ENCODE measurements around the gene BTBD6. TPM values are rescaled to one million over a fixed set of nuclear protein-coding genes. Genes with fewer than 3 reads are reported as not detected.

Gene BTBD6
- polyA plus RNA-seq, 1 experiment: 27.3 TPM

DNA sequence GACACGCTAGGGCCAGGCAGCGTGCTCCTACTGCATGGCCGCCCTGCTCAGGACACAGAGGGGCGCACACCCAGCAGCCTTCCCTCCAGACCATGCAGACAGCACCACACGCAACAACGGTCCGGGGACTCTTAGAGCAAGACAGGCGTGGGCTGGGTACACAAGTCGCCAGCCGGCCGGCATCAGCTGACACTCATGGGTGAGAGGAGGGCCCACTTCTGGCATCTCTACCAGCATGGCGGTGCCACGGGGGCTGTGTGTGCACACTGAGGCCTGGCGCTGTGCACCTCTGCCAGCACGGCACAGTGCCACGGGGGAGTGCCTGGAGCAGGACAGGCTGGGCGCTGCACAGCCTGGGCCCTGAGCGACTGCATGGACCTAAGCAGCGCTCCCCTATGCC lies 6.7 kb upstream of the BTBD6 start:
- no peak overlapping the region for H3K4me3 ChIP-seq (ENCODE audit: low read depth, low read length)
- DNase-seq (ENCODE audit: low read depth, low spot score): no peak
- ChIA-PET POLR2A (no interaction called here), CTCF (no interaction called here)
- TF ChIP-seq, protein P1, sequence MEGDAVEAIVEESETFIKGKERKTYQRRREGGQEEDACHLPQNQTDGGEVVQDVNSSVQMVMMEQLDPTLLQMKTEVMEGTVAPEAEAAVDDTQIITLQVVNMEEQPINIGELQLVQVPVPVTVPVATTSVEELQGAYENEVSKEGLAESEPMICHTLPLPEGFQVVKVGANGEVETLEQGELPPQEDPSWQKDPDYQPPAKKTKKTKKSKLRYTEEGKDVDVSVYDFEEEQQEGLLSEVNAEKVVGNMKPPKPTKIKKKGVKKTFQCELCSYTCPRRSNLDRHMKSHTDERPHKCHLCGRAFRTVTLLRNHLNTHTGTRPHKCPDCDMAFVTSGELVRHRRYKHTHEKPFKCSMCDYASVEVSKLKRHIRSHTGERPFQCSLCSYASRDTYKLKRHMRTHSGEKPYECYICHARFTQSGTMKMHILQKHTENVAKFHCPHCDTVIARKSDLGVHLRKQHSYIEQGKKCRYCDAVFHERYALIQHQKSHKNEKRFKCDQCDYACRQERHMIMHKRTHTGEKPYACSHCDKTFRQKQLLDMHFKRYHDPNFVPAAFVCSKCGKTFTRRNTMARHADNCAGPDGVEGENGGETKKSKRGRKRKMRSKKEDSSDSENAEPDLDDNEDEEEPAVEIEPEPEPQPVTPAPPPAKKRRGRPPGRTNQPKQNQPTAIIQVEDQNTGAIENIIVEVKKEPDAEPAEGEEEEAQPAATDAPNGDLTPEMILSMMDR (IDR thresholded peaks at IDR 0.05; ENCODE audit: low read depth, low read length): no peak
- H3K27me3 ChIP-seq (ENCODE audit: control insufficient read depth, insufficient read depth, low read length): no peaks in the 10 kb centered on the region
- peaks cover 4% of the 10 kb centered on the region; the same call in 1 of the 2 replicates for H3K9me3 ChIP-seq (ENCODE audit: control insufficient read depth, insufficient read depth, low read length)
- no peak overlapping the region for H3K27ac ChIP-seq (ENCODE audit: low read depth, low read length)

DNA sequence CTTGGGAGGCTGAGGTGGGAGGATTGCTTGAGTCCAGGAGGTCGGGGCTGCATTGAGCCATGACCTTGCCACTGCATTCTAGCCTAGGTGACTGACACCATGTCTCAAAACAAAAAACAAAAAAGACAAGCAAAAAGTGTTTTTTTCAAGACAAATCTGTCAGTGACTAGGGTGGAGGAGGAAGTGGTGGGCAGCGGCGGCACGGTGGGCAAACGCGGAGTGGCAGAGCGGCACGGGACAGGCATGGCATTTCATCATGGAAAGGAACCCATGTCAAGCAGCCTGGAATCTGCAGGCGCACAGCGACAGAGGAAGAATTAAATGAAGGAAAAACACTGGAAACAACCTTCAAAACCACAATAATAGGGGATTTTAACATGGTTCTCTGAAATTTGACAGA lies 4.0 kb upstream of the BTBD6 start:
- H3K4me3 ChIP-seq (ENCODE audit: low read depth, low read length): no peak overlapping the region
- CTCF ChIA-PET: no interaction called here

DNA sequence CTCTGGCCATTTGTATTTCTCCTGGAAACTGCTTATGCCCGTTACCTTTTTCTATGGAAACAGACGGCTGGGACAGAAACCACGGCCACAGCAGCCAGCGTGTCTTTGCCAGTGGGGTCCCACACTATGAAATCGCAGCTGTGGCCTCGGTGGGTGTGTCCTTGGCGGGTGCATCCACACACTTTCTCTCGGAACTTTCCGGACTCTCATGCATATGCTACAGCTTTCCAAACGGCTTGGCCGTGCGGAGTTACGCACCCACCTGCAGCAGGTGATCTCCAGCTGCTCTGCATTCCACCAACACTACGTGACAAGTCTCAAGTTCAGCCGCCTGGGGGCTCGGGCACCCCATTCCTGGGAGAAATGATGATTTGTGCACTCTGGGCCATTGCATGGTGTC lies 1.3 kb upstream of the BTBD6 start:
- no peak overlapping the region for H3K4me3 ChIP-seq (ENCODE audit: low read depth, low read length)
- DNase-seq (ENCODE audit: low read depth, low spot score): no peak
- CTCF ChIA-PET: no interaction called here
- POLR2A ChIA-PET: no interaction called here
- no peaks in the 10 kb centered on the region; the same call in 1 of the 2 replicates for H3K9me3 ChIP-seq (ENCODE audit: control insufficient read depth, insufficient read depth, low read length)
- TF ChIP-seq, protein P1 (IDR thresholded peaks at IDR 0.05; ENCODE audit: low read depth, low read length): no peak
- no peaks in the 10 kb centered on the region for H3K27me3 ChIP-seq (ENCODE audit: control insufficient read depth, insufficient read depth, low read length)
- no peak overlapping the region for H3K27ac ChIP-seq (ENCODE audit: low read depth, low read length)

More for the DNA sequence above, 4.0 kb upstream of the BTBD6 start:
- TF ChIP-seq, protein P1 (IDR thresholded peaks at IDR 0.05; ENCODE audit: low read depth, low read length): no peak
- no peak for DNase-seq (ENCODE audit: low read depth, low spot score)
- Histone ChIP-seq H3K27ac (ENCODE audit: low read depth, low read length) (no peak overlapping the region), H3K27me3 (ENCODE audit: control insufficient read depth, insufficient read depth, low read length) (no peaks in the 10 kb centered on the region), H3K9me3 (ENCODE audit: control insufficient read depth, insufficient read depth, low read length) (peaks cover 4% of the 10 kb centered on the region; the same call in 1 of the 2 replicates)
- POLR2A ChIA-PET: no interaction called here

DNA sequence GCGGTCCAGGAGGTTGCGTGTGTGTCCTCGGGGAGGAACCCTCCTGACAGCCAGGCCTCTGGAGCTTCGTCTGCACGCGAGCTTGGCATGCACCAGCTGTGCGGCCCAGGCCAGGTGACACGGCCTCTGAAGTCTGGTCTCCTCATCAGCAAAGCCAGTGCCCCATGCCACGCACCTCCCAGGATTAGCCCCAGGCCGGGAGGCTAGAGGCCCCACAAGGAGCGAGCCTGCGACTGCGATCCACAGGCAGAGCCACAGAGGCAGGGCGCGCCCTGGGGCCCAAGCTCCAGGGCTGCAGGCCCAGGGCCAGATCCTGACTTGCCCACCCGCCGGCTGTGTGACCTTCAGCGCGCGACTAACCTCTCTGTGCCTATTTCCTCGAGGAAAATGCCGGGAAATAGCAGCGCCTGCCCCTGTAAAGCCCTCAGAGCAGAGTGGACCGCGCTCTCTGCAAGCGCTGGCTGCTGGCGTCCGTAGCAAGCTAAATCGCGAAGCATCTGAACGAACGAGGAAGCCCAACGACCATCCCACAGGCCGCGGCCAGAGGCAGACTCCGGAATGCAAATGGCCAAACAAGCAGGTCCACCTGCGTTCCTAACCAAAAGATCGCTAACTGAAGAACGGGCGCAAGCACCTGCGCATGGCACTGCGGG lies 492 bp upstream of the BTBD6 start:
- no peak for DNase-seq (ENCODE audit: low read depth, low spot score)
- Histone ChIP-seq H3K27ac (ENCODE audit: low read depth, low read length) (peak overlapping the region; percentile 57), H3K27me3 (ENCODE audit: control insufficient read depth, insufficient read depth, low read length) (no peaks in the 10 kb centered on the region), H3K9me3 (ENCODE audit: control insufficient read depth, insufficient read depth, low read length) (no peaks in the 10 kb centered on the region; the same call in 1 of the 2 replicates), H3K4me3 (ENCODE audit: low read depth, low read length) (peak overlapping the region; percentile 71)
- TF ChIP-seq, protein P1 (IDR thresholded peaks at IDR 0.05; ENCODE audit: low read depth, low read length): no peak
- POLR2A ChIA-PET: interaction anchor here (0.6 to 1.3 kb wide), 3 partner anchors 35 to 104 kb away, joined by 3 to 7 read pairs (median 4); partner anchors contain the start of gene BRF1
- CTCF ChIA-PET: interaction anchor here (0.6 to 1.3 kb wide), 3 partner anchors 12 to 427 kb away, joined by 3 to 4 read pairs (median 3); no protein-coding TSS in a partner anchor

All from AG04450 (cell line).